Activated CD4-positive, alpha-beta T cell treated with anti-CD3 and anti-CD28 coated beads for 36 hours (primary cell): Measurements from ENCODE around the gene INPP5A. TPM values are rescaled to one million over a fixed set of nuclear protein-coding genes. Genes with fewer than 3 reads are reported as not detected.
A peak's percentile ranks its signal among the peaks of the same experiment; 100 is the strongest.
"Not testable (repeated sequence)": the region's sequence is repeated elsewhere in the genome, so short reads cannot be mapped to it uniquely, and the experiment has no call there.

Source experiments
- ATAC-seq: fragments of 200-7000 bp; cut with Tn5 transposase; one replicate; pipeline ENCODE4 v1.10.0; 2021; ENCODE audit warnings: mild to moderate bottlenecking, moderate library complexity
- CTCF ChIA-PET: fragments of 350-600 bp; sonication (Branson Sonifier 250); formaldehyde crosslinking; loops from one replicate; lab custom pipeline; 2021; ENCODE audit warnings: antibody characterized with exemption; lab: Charles Lee
- POLR2A ChIA-PET: fragments of 350-600 bp; sonication (Branson Sonifier 250); formaldehyde crosslinking; loops from one replicate; lab custom pipeline; 2021; ENCODE audit warnings: antibody characterized with exemption, inconsistent platforms; lab: Charles Lee
- DNase-seq: peaks from one replicate; pipeline ENCODE4 v3.0.0-alpha.2; 2020
- H3K27ac Mint-ChIP-seq: one replicate; pipeline ENCODE4 v1.8.0; 2021; ENCODE audit warnings: mixed read lengths
- H3K27me3 Mint-ChIP-seq: one replicate; pipeline ENCODE4 v1.8.0; 2021; ENCODE audit warnings: mixed read lengths
- H3K36me3 Mint-ChIP-seq: one replicate; pipeline ENCODE4 v1.8.0; 2021; ENCODE audit warnings: low read depth, mixed read lengths
- H3K4me1 Mint-ChIP-seq: one replicate; pipeline ENCODE4 v1.8.0; 2021; ENCODE audit warnings: mixed read lengths
- H3K4me3 Mint-ChIP-seq: one replicate; pipeline ENCODE4 v1.8.0; 2021; ENCODE audit warnings: mild to moderate bottlenecking, moderate library complexity, mixed read lengths
- H3K9me3 Mint-ChIP-seq: one replicate; pipeline ENCODE4 v1.8.0; 2021; ENCODE audit warnings: low read depth, mixed read lengths
- intact Hi-C, 2 experiments: fragments of 100-400 bp; cut with DNase I in 1 of 2; cut with micrococcal nuclease in 1 of 2; formaldehyde crosslinking; loops; one replicate each; pipeline versions ENCODE4 v1.14.2 to v1.15.1; 2022 to 2024; cut with DNase I, micrococcal nuclease
- total RNA-seq, 2 experiments: library from RNA; stranded (reverse); gene quantifications; one replicate each; pipeline ENCODE4 v1.2.3, GENCODE V29; 2021

INPP5A gene
- total RNA-seq, 2 experiments from 2014 or later: 8.1 to 9.3 TPM

- ChIA-PET POLR2A (no interaction called here), CTCF (no interaction called here)
- DNase-seq: peak; percentile 2
- H3K4me3 Mint-ChIP-seq: no peak overlapping the region
- H3K4me1 Mint-ChIP-seq: peaks cover 5% of the 10 kb centered on the region
- no peaks in the 10 kb centered on the region for H3K9me3 Mint-ChIP-seq
- intact Hi-C loops: no loop called here
- no peaks in the 10 kb centered on the region for H3K27me3 Mint-ChIP-seq
- ATAC-seq: no peak
- H3K36me3 Mint-ChIP-seq: peaks cover 3% of the 10 kb centered on the region
- H3K27ac Mint-ChIP-seq: no peak overlapping the region
Measured at GRCh38 chr10:132678436-132679216, 141.0 kb downstream of the INPP5A start.

- POLR2A ChIA-PET: no interaction called here
- intact Hi-C loops: no loop called here
- Mint-ChIP-seq H3K27ac (no peak overlapping the region), H3K36me3 (peaks cover 3% of the 10 kb centered on the region), H3K4me1 (peaks cover 8% of the 10 kb centered on the region), H3K27me3 (no peaks in the 10 kb centered on the region), H3K9me3 (no peaks in the 10 kb centered on the region), H3K4me3 (no peak overlapping the region)
- peak; percentile 3 for DNase-seq
- no peak for ATAC-seq
- CTCF ChIA-PET: no interaction called here
Measured at GRCh38 chr10:132679217-132679595, 141.6 kb downstream of the INPP5A start.

GRCh38 chr10:132679640-132680039 is 142.1 kb downstream of the INPP5A start:
- ATAC-seq: no peak
- DNase-seq: no peak

GRCh38 chr10:132680741-132681140 is 143.2 kb downstream of the INPP5A start:
- POLR2A ChIA-PET, H3K27me3 Mint-ChIP-seq, H3K9me3 Mint-ChIP-seq, DNase-seq, H3K36me3 Mint-ChIP-seq, ATAC-seq, CTCF ChIA-PET, H3K4me3 Mint-ChIP-seq, intact Hi-C loops, H3K27ac Mint-ChIP-seq: not testable (repeated sequence)
- peaks cover 22% of the 10 kb centered on the region for H3K4me1 Mint-ChIP-seq

More at GRCh38 chr10:132679640-132680039, 142.1 kb downstream of the INPP5A start:
- Mint-ChIP-seq H3K27ac (no peak overlapping the region), H3K4me1 (peaks cover 12% of the 10 kb centered on the region), H3K36me3 (peaks cover 3% of the 10 kb centered on the region), H3K4me3 (no peak overlapping the region), H3K27me3 (no peaks in the 10 kb centered on the region), H3K9me3 (no peaks in the 10 kb centered on the region)
- CTCF ChIA-PET: no interaction called here
- intact Hi-C loops: no loop called here
- POLR2A ChIA-PET: no interaction called here

- Mint-ChIP-seq H3K4me1 (peaks cover 22% of the 10 kb centered on the region), H3K9me3 (no peaks in the 10 kb centered on the region), H3K36me3 (peaks cover 3% of the 10 kb centered on the region), H3K4me3 (no peak overlapping the region), H3K27ac (no peak overlapping the region), H3K27me3 (no peaks in the 10 kb centered on the region)
- peak; percentile 3 for DNase-seq
- ChIA-PET CTCF (no interaction called here), POLR2A (no interaction called here)
- intact Hi-C loops: no loop called here
- no peak for ATAC-seq
Measured at GRCh38 chr10:132681858-132682755, 144.5 kb downstream of the INPP5A start.

- intact Hi-C loops: loop anchor here (1.0 kb wide), 1 partner anchor 18 kb away; no protein-coding TSS in a partner anchor
- peak overlapping the region; percentile 79 for H3K27ac Mint-ChIP-seq
Measured at GRCh38 chr10:132684164-132684891, 146.7 kb downstream of the INPP5A start.

GRCh38 chr10:132685101-132685891 is 147.7 kb downstream of the INPP5A start:
- Mint-ChIP-seq H3K27me3 (no peaks in the 10 kb centered on the region), H3K9me3 (no peaks in the 10 kb centered on the region), H3K36me3 (peaks cover 6% of the 10 kb centered on the region), H3K27ac (no peak overlapping the region), H3K4me1 (peaks cover 22% of the 10 kb centered on the region), H3K4me3 (no peak overlapping the region)
- POLR2A ChIA-PET: no interaction called here
- ATAC-seq: peak; percentile 59
- CTCF ChIA-PET: interaction anchor here (0.6 to 0.8 kb wide), 3 partner anchors 31 to 212 kb away, joined by 3 read pairs; no protein-coding TSS in a partner anchor
- intact Hi-C loops: no loop called here
- DNase-seq: peak; percentile 54

More at GRCh38 chr10:132684164-132684891, 146.7 kb downstream of the INPP5A start:
- POLR2A ChIA-PET: no interaction called here
- DNase-seq (peak; percentile 75), ATAC-seq (peak; percentile 98)
- Mint-ChIP-seq H3K4me3 (no peak overlapping the region), H3K4me1 (peaks cover 22% of the 10 kb centered on the region), H3K36me3 (peaks cover 6% of the 10 kb centered on the region), H3K27me3 (no peaks in the 10 kb centered on the region), H3K9me3 (no peaks in the 10 kb centered on the region)
- CTCF ChIA-PET: no interaction called here

GRCh38 chr10:132685921-132686680 is 148.5 kb downstream of the INPP5A start:
- POLR2A ChIA-PET: no interaction called here
- CTCF ChIA-PET: interaction anchor here (0.7 kb wide), 1 partner anchor 24 kb away, joined by 3 read pairs; no protein-coding TSS in a partner anchor
- no peak for DNase-seq

GRCh38 chr10:132687181-132687892 is 149.8 kb downstream of the INPP5A start:
- Mint-ChIP-seq H3K27me3 (no peaks in the 10 kb centered on the region), H3K9me3 (peaks cover 2% of the 10 kb centered on the region), H3K4me1 (peaks cover 19% of the 10 kb centered on the region), H3K4me3 (no peak overlapping the region), H3K27ac (no peak overlapping the region), H3K36me3 (peaks cover 14% of the 10 kb centered on the region)
- CTCF ChIA-PET: no interaction called here
- intact Hi-C loops: no loop called here
- no peak for ATAC-seq
- no peak for DNase-seq
- POLR2A ChIA-PET: no interaction called here

More at GRCh38 chr10:132685921-132686680, 148.5 kb downstream of the INPP5A start:
- Mint-ChIP-seq H3K36me3 (peaks cover 12% of the 10 kb centered on the region), H3K27ac (no peak overlapping the region), H3K4me1 (peaks cover 22% of the 10 kb centered on the region), H3K9me3 (no peaks in the 10 kb centered on the region), H3K4me3 (no peak overlapping the region), H3K27me3 (no peaks in the 10 kb centered on the region)
- no peak for ATAC-seq
- intact Hi-C loops: no loop called here
